ENCODE measurements around the gene BSPRY.
"Not testable (repeated sequence)": the region's sequence is repeated elsewhere in the genome, so short reads cannot be mapped to it uniquely, and the experiment has no call there.

Gene BSPRY

GRCh38 chr9:113403646-113404045 is 54.3 kb downstream of the BSPRY start:
- Histone ChIP-seq H3K4me1 (ENCODE audit: insufficient read depth, low read length) (peaks cover 27% of the 10 kb centered on the region), H3K27ac (ENCODE audit: low read length) (no peak overlapping the region), H3K4me2 (ENCODE audit: insufficient read depth, low read length) (no peak overlapping the region), H4K20me1 (ENCODE audit: insufficient read depth, low read length) (no peaks in the 10 kb centered on the region), H2AFZ (ENCODE audit: low read depth, low read length) (no peak overlapping the region), H3K27me3 (ENCODE audit: insufficient read depth, low read length, poor library complexity) (no peaks in the 10 kb centered on the region), H3K9ac (ENCODE audit: low read depth, low read length) (no peak overlapping the region), H3K36me3 (ENCODE audit: insufficient read depth, low read length) (peaks cover 12% of the 10 kb centered on the region), H3K79me2 (ENCODE audit: insufficient read depth, low read length) (peaks cover 20% of the 10 kb centered on the region), H3K4me3 (ENCODE audit: low read depth in 1 of 2, low read length in 2 of 2) (no peak overlapping the region), H3K9me3 (ENCODE audit: insufficient read depth, low read length, severe bottlenecking) (no peaks in the 10 kb centered on the region)
- ATAC-seq (ENCODE audit: insufficient read depth, low read depth): no peak
- TF ChIP-seq CTCF (IDR thresholded peaks at IDR 0.05; ENCODE audit: borderline replicate concordance, extremely low read depth, low read length, poor library complexity, severe bottlenecking) (no peak), EZH2 (IDR thresholded peaks at IDR 0.05; ENCODE audit: borderline replicate concordance, low read depth, low read length, severe bottlenecking) (no peak)
- no peak for DNase-seq

- not testable (repeated sequence) for H3K9me3 ChIP-seq (ENCODE audit: insufficient read depth, low read length, severe bottlenecking); H3K4me3 ChIP-seq (ENCODE audit: low read depth in 1 of 2, low read length in 2 of 2); H3K4me2 ChIP-seq (ENCODE audit: insufficient read depth, low read length); DNase-seq; H3K27ac ChIP-seq (ENCODE audit: low read length); H2AFZ ChIP-seq (ENCODE audit: low read depth, low read length); H3K9ac ChIP-seq (ENCODE audit: low read depth, low read length); H4K20me1 ChIP-seq (ENCODE audit: insufficient read depth, low read length); ATAC-seq (ENCODE audit: insufficient read depth, low read depth); H3K27me3 ChIP-seq (ENCODE audit: insufficient read depth, low read length, poor library complexity)
- peaks cover 23% of the 10 kb centered on the region for H3K36me3 ChIP-seq (ENCODE audit: insufficient read depth, low read length)
- H3K4me1 ChIP-seq (ENCODE audit: insufficient read depth, low read length): peaks cover 27% of the 10 kb centered on the region
- H3K79me2 ChIP-seq (ENCODE audit: insufficient read depth, low read length): peaks cover 21% of the 10 kb centered on the region
Observed at GRCh38 chr9:113406353-113406752, 57.0 kb downstream of the BSPRY start.

- ATAC-seq (ENCODE audit: insufficient read depth, low read depth) (peak; percentile 27; the same call in 1 of the 3 replicates), DNase-seq (peak; percentile 69)
- not testable (repeated sequence) for H3K4me2 ChIP-seq (ENCODE audit: insufficient read depth, low read length); H3K27me3 ChIP-seq (ENCODE audit: insufficient read depth, low read length, poor library complexity); H3K27ac ChIP-seq (ENCODE audit: low read length); H3K4me3 ChIP-seq (ENCODE audit: low read depth in 1 of 2, low read length in 2 of 2); H3K9ac ChIP-seq (ENCODE audit: low read depth, low read length); H3K9me3 ChIP-seq (ENCODE audit: insufficient read depth, low read length, severe bottlenecking); H4K20me1 ChIP-seq (ENCODE audit: insufficient read depth, low read length); H2AFZ ChIP-seq (ENCODE audit: low read depth, low read length)
- Histone ChIP-seq H3K4me1 (ENCODE audit: insufficient read depth, low read length) (peaks cover 27% of the 10 kb centered on the region), H3K36me3 (ENCODE audit: insufficient read depth, low read length) (peaks cover 23% of the 10 kb centered on the region), H3K79me2 (ENCODE audit: insufficient read depth, low read length) (peaks cover 21% of the 10 kb centered on the region)
- peak; percentile 74 for TF ChIP-seq CTCF (IDR thresholded peaks at IDR 0.05; ENCODE audit: borderline replicate concordance, extremely low read depth, low read length, poor library complexity, severe bottlenecking)
Observed at GRCh38 chr9:113406873-113407511, 57.7 kb downstream of the BSPRY start.

- Histone ChIP-seq H2AFZ (ENCODE audit: low read depth, low read length) (peak overlapping the region; percentile 80; the same call in 1 of the 2 replicates), H3K4me3 (ENCODE audit: low read depth in 1 of 2, low read length in 2 of 2) (peak overlapping the region; percentile 77 to 82), H3K4me1 (ENCODE audit: insufficient read depth, low read length) (peaks cover 26% of the 10 kb centered on the region), H4K20me1 (ENCODE audit: insufficient read depth, low read length) (no peaks in the 10 kb centered on the region; the same call in 1 of the 2 replicates), H3K36me3 (ENCODE audit: insufficient read depth, low read length) (peaks cover 23% of the 10 kb centered on the region), H3K79me2 (ENCODE audit: insufficient read depth, low read length) (peaks cover 21% of the 10 kb centered on the region), H3K27me3 (ENCODE audit: insufficient read depth, low read length, poor library complexity) (no peaks in the 10 kb centered on the region), H3K4me2 (ENCODE audit: insufficient read depth, low read length) (peak overlapping the region; percentile 94), H3K27ac (ENCODE audit: low read length) (peak overlapping the region; percentile 97), H3K9ac (ENCODE audit: low read depth, low read length) (peak overlapping the region; percentile 82), H3K9me3 (ENCODE audit: insufficient read depth, low read length, severe bottlenecking) (no peaks in the 10 kb centered on the region)
- no peak for TF ChIP-seq CTCF (IDR thresholded peaks at IDR 0.05; ENCODE audit: borderline replicate concordance, extremely low read depth, low read length, poor library complexity, severe bottlenecking)
- ATAC-seq (ENCODE audit: insufficient read depth, low read depth): no peak
- no peak for DNase-seq
Observed at GRCh38 chr9:113409481-113409880, 60.1 kb downstream of the BSPRY start.

Measured in DND-41 (cell line).